ENCODE results near the gene RPTOR. TPM values are rescaled to one million over a fixed set of nuclear protein-coding genes. Genes with fewer than 3 reads are reported as not detected.

Gene RPTOR
- total RNA-seq, 1 experiment from 2014 or later: 25.1 TPM

GRCh38 chr17:80960037-80960796 lies 415.6 kb downstream of the RPTOR start:
- no peak overlapping the region for H3K4me3 Mint-ChIP-seq
- no peaks in the 10 kb centered on the region for H3K9me3 Mint-ChIP-seq
- TF ChIP-seq, protein P1, sequence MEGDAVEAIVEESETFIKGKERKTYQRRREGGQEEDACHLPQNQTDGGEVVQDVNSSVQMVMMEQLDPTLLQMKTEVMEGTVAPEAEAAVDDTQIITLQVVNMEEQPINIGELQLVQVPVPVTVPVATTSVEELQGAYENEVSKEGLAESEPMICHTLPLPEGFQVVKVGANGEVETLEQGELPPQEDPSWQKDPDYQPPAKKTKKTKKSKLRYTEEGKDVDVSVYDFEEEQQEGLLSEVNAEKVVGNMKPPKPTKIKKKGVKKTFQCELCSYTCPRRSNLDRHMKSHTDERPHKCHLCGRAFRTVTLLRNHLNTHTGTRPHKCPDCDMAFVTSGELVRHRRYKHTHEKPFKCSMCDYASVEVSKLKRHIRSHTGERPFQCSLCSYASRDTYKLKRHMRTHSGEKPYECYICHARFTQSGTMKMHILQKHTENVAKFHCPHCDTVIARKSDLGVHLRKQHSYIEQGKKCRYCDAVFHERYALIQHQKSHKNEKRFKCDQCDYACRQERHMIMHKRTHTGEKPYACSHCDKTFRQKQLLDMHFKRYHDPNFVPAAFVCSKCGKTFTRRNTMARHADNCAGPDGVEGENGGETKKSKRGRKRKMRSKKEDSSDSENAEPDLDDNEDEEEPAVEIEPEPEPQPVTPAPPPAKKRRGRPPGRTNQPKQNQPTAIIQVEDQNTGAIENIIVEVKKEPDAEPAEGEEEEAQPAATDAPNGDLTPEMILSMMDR (conservative IDR thresholded peaks at IDR 0.05): no peak
- H4K8ac ChIP-seq (replicated peaks; ENCODE audit: insufficient read length, low read depth, low read length): no peak overlapping the region
- no peak overlapping the region for H3K23ac ChIP-seq (ENCODE audit: insufficient read length, low read depth, low read length)
- no peak overlapping the region for H2BK15ac ChIP-seq (ENCODE audit: low read depth, low read length)
- H3K4ac ChIP-seq (ENCODE audit: low read depth, low read length): no peak overlapping the region
- no peak overlapping the region for H2BK20ac ChIP-seq (ENCODE audit: low read depth, low read length, poor library complexity, severe bottlenecking)
- no peaks in the 10 kb centered on the region for H3K4me1 ChIP-seq (ENCODE audit: insufficient read depth, low read length)
- H3K56ac ChIP-seq (ENCODE audit: insufficient read length, low read depth, low read length): no peak overlapping the region
- no peak overlapping the region for H2AK5ac ChIP-seq (ENCODE audit: insufficient read length, low read length)
- H3K9me3 ChIP-seq (ENCODE audit: control insufficient read depth, low read depth, low read length): no peaks in the 10 kb centered on the region
- WGBS (ENCODE audit: extremely low coverage, insufficient read length, low lambda C conversion rate): no CpG with 5 or more reads among the region's 24 CpGs
- H3K27ac ChIP-seq (ENCODE audit: insufficient read length, low read depth, low read length): no peak overlapping the region
- H3K14ac ChIP-seq (ENCODE audit: insufficient read depth, low read length): no peak overlapping the region
- H2BK12ac ChIP-seq (ENCODE audit: insufficient read length, low read depth, low read length): no peak overlapping the region
- no peak overlapping the region for H2BK120ac ChIP-seq (ENCODE audit: low read depth, low read length, poor library complexity, severe bottlenecking)
- H3K27me3 Mint-ChIP-seq (ENCODE audit: low read depth): peaks cover under 1% of the 10 kb centered on the region
- no peak overlapping the region for H4K91ac ChIP-seq (ENCODE audit: insufficient read length, low read depth, low read length)
- H3T11ph ChIP-seq (ENCODE audit: low read length): no peak overlapping the region
- H3K23me2 ChIP-seq (ENCODE audit: insufficient read length, low read depth, low read length, poor library complexity, severe bottlenecking): no peaks in the 10 kb centered on the region
- H3K79me1 ChIP-seq (ENCODE audit: insufficient read depth, low read depth, low read length, poor library complexity, severe bottlenecking): no peaks in the 10 kb centered on the region
- H3K27me3 ChIP-seq (ENCODE audit: insufficient read depth, low read length): no peaks in the 10 kb centered on the region
- no peak overlapping the region for H3K9ac ChIP-seq (ENCODE audit: extremely low read depth, insufficient read length, low read length)
- no peak overlapping the region for H3K4me2 ChIP-seq (ENCODE audit: insufficient read depth, insufficient read length, low read length)
- H3K4me1 Mint-ChIP-seq: peaks cover 14 to 19% of the 10 kb centered on the region in 2 experiments
- no peak overlapping the region for H3K18ac ChIP-seq (ENCODE audit: insufficient read length, low read depth, low read length)
- 0 out of 7 replicates have a peak overlapping the region, but pooled peaks of 1 of the 3 experiments have one; percentile 59 for H3K27ac Mint-ChIP-seq
- no peak overlapping the region for H4K5ac ChIP-seq (ENCODE audit: insufficient read length, low read depth, low read length)
- no peak overlapping the region for H2AFZ ChIP-seq (ENCODE audit: low read length)
- H4K20me1 ChIP-seq (ENCODE audit: control insufficient read depth, insufficient read depth, insufficient read length): no peaks in the 10 kb centered on the region
- no peak overlapping the region for H2BK5ac ChIP-seq (ENCODE audit: insufficient read length, low read length)
- H3K36me3 Mint-ChIP-seq (ENCODE audit: insufficient read depth in 1 of 3, low read depth in 3 of 3): peaks cover 0 to 1% (median 1%) of the 10 kb centered on the region in 3 experiments; a peak in 4 of 7 replicates
- H3K79me2 ChIP-seq (ENCODE audit: insufficient read depth, low read length): no peaks in the 10 kb centered on the region
- no peak for DNase-seq

Measured in H9 (cell line).